GM18526 (cell line): ENCODE measurements around the gene KSR1.

Experiments used
- POLR2A ChIP-seq: IDR thresholded peaks from 3 replicates; pipeline ENCODE4 v1.6.1; 2011; ENCODE audit not compliant: insufficient read length; ENCODE audit errors: extremely low read depth

Gene KSR1

DNA sequence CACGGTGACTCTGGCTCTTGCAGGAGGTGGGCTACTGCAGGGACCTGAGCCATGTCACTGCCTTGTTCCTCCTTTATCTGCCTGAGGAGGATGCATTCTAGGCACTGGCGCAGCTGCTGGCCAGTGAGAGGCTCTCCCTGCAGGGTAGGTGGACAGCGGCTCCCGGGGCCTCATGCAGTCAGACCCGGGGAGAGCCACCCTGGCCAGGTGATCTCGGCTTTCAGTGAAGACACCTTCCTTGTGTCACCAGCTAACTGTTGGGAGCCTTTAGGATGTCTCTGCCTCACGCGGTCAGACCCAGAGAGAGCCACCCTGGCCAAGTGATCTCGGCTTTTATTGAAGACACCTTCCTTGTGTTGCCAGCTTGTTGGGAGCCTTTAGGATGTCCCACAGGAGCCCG, 31.7 kb upstream of the KSR1 start:
- no peak for TF ChIP-seq POLR2A

GRCh38 chr17:27424941-27425340, 31.3 kb upstream of the KSR1 start:
- no peak for TF ChIP-seq POLR2A

DNA sequence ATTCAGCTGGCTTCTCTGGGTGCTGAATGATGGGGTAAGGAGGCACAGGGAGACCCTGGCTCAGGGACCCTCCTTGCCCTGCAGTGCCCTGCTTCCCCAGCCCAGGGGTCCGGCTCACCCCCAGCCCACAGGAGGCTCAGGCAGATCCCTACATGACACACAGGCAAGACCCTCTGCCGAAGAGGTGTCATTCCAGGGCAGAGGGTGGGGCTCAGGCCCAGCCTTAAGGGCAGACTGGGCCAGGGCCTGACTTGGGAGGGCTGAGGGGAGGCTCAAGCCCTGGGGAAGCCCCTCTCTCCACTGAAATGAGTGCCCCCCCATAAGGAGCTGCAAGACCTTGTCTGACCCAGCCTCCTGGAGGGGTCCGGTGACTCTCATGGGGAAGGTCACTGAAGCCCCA, 30.3 kb upstream of the KSR1 start:
- TF ChIP-seq POLR2A, result no peak

- TF ChIP-seq POLR2A, result no peak
Observed at GRCh38 chr17:27428781-27429505, 27.3 kb upstream of the KSR1 start.

DNA sequence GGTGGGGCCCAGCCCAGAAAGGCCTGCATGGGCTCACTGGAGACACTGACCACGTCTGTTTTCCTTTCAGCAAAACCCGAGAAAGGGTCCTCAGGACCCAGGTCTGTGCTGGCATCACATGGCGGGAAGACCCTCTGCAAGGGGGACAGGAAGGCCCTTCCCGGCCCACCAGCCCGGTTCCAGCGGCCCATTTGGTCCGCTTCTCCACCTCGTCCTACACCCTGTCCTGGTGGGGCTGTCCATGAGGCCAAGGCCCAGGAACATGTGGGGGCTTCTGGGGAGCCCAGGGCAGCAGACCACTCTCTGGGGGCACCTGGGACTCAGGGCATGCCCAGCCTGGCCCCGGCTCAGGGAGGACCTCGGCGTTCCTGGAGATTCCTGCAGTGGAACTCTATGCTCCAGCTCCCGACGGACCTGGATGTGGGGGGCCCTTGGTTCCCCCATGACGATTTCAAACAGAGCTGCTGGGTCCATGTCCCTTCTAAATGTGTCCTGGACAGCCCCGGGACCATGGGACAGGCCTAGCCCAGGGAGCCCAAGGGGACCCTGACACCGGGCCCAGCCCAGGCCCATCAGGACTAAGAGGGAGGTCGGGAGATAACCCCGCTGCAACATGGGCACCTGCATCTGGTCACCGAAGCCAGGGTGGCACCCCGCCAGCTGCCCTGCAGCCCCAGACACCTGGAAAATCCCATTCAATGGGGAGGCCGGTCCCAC, 26.4 kb upstream of the KSR1 start:
- no peak for TF ChIP-seq POLR2A

- no peak for TF ChIP-seq POLR2A
Observed at GRCh38 chr17:27430383-27430840, 25.8 kb upstream of the KSR1 start.

GRCh38 chr17:27430882-27431491, 25.3 kb upstream of the KSR1 start:
- TF ChIP-seq POLR2A, result no peak

- no peak for TF ChIP-seq POLR2A
Observed at GRCh38 chr17:27433521-27433920, 22.7 kb upstream of the KSR1 start.

- TF ChIP-seq POLR2A, result no peak
Observed at GRCh38 chr17:27438348-27438998, 17.8 kb upstream of the KSR1 start.

DNA sequence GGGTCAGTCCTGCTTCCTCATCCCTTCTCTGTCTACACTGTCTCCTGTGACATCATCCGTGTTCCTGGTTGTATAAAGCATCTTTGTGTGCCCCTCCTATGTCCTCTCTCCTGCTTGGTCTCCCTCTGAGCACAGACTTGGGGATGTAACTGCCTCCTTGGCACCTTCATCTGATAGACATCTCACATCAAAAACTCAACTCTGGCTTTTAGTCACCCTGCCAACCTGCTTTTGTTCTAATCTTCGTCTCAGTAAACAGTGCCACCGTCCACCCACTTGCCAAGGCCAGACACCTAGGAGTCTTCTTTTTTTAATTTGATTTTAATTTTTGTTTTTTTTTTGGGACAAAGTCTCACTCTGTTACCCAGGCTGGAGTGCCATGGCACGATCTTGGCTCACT, 16.9 kb upstream of the KSR1 start:
- TF ChIP-seq POLR2A, result no peak

DNA sequence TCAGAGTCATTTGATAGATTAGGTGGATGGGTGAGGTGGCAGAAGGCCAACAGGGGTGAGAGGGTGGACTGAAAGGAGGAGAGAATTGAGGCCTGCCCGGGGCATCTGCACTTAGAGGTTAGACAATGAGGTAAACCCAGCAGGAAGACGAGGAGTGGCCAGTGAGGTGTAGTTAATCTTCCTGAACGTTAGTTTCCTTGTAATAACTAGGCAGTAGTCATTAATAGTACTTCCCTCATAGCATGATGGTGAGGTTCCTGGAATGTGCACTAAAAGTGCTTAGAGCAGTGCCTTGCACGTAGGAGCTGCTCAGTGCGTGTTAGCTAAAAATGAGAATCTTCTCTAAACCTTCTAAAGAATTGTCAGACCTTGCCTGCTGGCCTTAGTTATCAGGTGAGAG, 13.5 kb upstream of the KSR1 start:
- TF ChIP-seq POLR2A, result no peak

DNA sequence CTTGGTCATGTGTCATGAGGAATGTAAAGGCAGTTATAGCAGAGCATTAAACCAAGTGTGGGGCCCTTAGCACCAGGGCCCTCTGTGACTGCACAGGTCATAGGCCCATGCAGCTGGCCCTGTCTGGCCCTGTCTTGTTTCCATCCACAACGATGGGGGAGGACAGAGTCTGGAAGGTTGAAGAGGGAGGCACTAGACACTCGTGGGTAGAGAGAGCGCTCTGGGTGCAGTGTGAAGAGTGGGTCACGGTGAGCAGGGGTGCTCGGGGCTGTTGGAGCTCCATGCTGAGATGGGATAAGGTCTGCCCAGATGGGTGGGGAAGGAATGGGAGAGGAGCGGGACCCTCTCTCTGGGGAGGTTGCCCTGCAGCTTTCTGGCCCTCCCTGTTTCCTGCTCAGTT, 12.8 kb upstream of the KSR1 start:
- TF ChIP-seq POLR2A, result no peak

- TF ChIP-seq POLR2A, result no peak
Observed at GRCh38 chr17:27445971-27446370, 10.3 kb upstream of the KSR1 start.

DNA sequence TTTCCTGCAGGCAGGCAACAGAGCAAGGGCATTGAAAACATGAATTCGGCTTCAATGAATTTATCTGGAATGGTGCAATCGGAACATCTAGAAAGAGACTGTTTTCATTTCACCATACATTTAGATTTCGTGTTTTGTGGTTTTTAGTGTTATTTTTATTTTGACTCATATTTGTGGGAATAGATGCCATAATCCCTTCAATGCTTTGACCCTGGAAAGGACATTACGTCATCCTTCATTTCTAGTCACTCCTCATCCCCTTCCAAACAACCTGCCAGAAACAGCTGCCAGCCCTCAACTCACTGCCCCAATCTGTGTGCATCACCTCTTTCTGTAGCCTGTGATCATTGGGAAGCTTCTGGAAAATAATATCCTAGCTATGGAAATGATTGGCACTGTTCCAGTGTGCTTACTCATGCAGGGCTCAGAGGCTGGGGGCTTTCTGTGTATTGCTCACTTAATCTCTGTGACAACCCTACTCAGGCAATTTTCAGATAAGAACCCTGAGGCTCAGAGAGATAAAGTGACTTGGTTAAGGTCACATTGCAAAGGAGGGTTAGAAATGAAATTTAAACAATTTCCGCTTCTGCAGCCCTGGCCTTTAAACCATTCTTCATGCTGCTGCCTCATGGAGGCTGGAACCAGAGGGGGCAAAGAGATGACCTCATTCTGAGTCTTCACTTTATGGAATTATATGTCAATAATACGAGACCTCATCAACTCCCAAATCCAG, 9.5 kb upstream of the KSR1 start:
- TF ChIP-seq POLR2A, result no peak

- no peak for TF ChIP-seq POLR2A
Observed at GRCh38 chr17:27449541-27449940, 6.7 kb upstream of the KSR1 start.
